Activated B cell treated with CpG ODN at 0.5 μM for 24 hours (primary cell): ENCODE data around the gene ANO1. TPM values are rescaled to one million over a fixed set of nuclear protein-coding genes. Genes with fewer than 3 reads are reported as not detected.

Experiments used
- ATAC-seq: fragments of 200-7000 bp; cut with Tn5 transposase; one replicate; pipeline ENCODE4 v1.10.0; 2021; ENCODE audit warnings: low read depth, mild to moderate bottlenecking, moderate library complexity
- CTCF ChIA-PET: fragments of 350-600 bp; sonication (Branson Sonifier 250); formaldehyde crosslinking; loops from one replicate; lab custom pipeline; 2021; ENCODE audit warnings: antibody characterized with exemption; lab: Charles Lee
- POLR2A ChIA-PET: fragments of 350-600 bp; sonication (Branson Sonifier 250); formaldehyde crosslinking; loops from one replicate; lab custom pipeline; 2021; ENCODE audit warnings: antibody characterized with exemption; lab: Charles Lee
- DNase-seq: peaks from one replicate; pipeline ENCODE4 v3.0.0; 2022
- H3K27ac Mint-ChIP-seq: one replicate; pipeline ENCODE4 v1.8.0; 2020; ENCODE audit warnings: mixed read lengths
- H3K27me3 Mint-ChIP-seq: one replicate; pipeline ENCODE4 v1.8.0; 2021; ENCODE audit warnings: mixed read lengths
- H3K36me3 Mint-ChIP-seq: one replicate; pipeline ENCODE4 v1.8.0; 2021; ENCODE audit warnings: low read depth, mixed read lengths
- H3K4me1 Mint-ChIP-seq: one replicate; pipeline ENCODE4 v1.8.0; 2021; ENCODE audit warnings: mixed read lengths
- H3K4me3 Mint-ChIP-seq: one replicate; pipeline ENCODE4 v1.8.0; 2020; ENCODE audit warnings: mild to moderate bottlenecking, mixed read lengths
- H3K9me3 Mint-ChIP-seq: one replicate; pipeline ENCODE4 v1.8.0; 2020; ENCODE audit warnings: mixed read lengths
- intact Hi-C: fragments of 100-400 bp; cut with micrococcal nuclease; formaldehyde crosslinking; loops from one replicate; pipeline ENCODE4 v1.15.1; 2024
- total RNA-seq: library from RNA; stranded (reverse); gene quantifications from 2 replicates; pipeline ENCODE4 v1.2.3, GENCODE V29; 2022
- TF ChIP-seq, protein P1 (sequence below): fragments of 200-600 bp; IDR thresholded peaks from one replicate; pipeline ENCODE4 v1.8.0; 2022; ENCODE audit warnings: antibody characterized with exemption, mild to moderate bottlenecking

The ANO1 gene
- total RNA-seq, 1 donor from 2014 or later, result not detected

DNA sequence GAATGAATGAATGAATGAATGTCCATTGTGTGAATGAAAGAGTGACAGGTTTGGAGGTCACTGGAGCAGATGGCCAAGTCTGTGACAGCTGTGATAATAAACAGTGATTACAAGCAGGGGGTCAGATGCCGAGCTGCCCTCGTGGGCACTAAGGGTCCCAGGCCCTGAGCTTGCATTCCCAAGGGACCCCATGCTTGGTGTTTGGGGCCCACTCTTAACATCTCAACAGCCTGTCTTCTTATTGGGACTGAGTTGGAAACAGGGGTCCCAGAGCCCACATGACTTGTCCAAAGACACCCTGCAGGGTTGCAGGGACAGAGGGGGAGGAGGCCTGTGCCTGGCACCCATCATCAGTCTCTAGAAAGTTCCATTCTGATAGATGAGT is 12.0 kb upstream of the ANO1 start:
- H3K27ac Mint-ChIP-seq, result no peak overlapping the region
- no peaks in the 10 kb centered on the region for H3K36me3 Mint-ChIP-seq
- H3K4me3 Mint-ChIP-seq, result no peak overlapping the region
- ATAC-seq (no peak), DNase-seq (no peak)
- TF ChIP-seq, protein P1, sequence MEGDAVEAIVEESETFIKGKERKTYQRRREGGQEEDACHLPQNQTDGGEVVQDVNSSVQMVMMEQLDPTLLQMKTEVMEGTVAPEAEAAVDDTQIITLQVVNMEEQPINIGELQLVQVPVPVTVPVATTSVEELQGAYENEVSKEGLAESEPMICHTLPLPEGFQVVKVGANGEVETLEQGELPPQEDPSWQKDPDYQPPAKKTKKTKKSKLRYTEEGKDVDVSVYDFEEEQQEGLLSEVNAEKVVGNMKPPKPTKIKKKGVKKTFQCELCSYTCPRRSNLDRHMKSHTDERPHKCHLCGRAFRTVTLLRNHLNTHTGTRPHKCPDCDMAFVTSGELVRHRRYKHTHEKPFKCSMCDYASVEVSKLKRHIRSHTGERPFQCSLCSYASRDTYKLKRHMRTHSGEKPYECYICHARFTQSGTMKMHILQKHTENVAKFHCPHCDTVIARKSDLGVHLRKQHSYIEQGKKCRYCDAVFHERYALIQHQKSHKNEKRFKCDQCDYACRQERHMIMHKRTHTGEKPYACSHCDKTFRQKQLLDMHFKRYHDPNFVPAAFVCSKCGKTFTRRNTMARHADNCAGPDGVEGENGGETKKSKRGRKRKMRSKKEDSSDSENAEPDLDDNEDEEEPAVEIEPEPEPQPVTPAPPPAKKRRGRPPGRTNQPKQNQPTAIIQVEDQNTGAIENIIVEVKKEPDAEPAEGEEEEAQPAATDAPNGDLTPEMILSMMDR, result no peak
- POLR2A ChIA-PET, result no interaction called here
- no peaks in the 10 kb centered on the region for H3K9me3 Mint-ChIP-seq
- no peaks in the 10 kb centered on the region for H3K4me1 Mint-ChIP-seq
- intact Hi-C loops, result no loop called here
- peaks cover 37% of the 10 kb centered on the region for H3K27me3 Mint-ChIP-seq
- CTCF ChIA-PET, result no interaction called here

- Mint-ChIP-seq H3K27me3 (peaks cover 40% of the 10 kb centered on the region), H3K4me3 (no peak overlapping the region)
- CTCF ChIA-PET, result no interaction called here
These were observed 11.5 kb upstream of the ANO1 start for GRCh38 chr11:70066628-70067027.

GRCh38 chr11:70067036-70067435 is 11.1 kb upstream of the ANO1 start:
- ChIA-PET CTCF (no interaction called here), POLR2A (no interaction called here)
- ATAC-seq, result no peak
- no peak for DNase-seq
- TF ChIP-seq, protein P1, result no peak
- H3K9me3 Mint-ChIP-seq, result no peaks in the 10 kb centered on the region
- no peaks in the 10 kb centered on the region for H3K36me3 Mint-ChIP-seq
- no peaks in the 10 kb centered on the region for H3K4me1 Mint-ChIP-seq
- intact Hi-C loops, result no loop called here
- no peak overlapping the region for H3K27ac Mint-ChIP-seq
- H3K4me3 Mint-ChIP-seq, result no peak overlapping the region
- peaks cover 44% of the 10 kb centered on the region for H3K27me3 Mint-ChIP-seq

More at GRCh38 chr11:70066628-70067027, 11.5 kb upstream of the ANO1 start:
- ATAC-seq (no peak), DNase-seq (no peak)
- Mint-ChIP-seq H3K36me3 (no peaks in the 10 kb centered on the region), H3K9me3 (no peaks in the 10 kb centered on the region), H3K4me1 (no peaks in the 10 kb centered on the region), H3K27ac (no peak overlapping the region)
- intact Hi-C loops, result no loop called here
- POLR2A ChIA-PET, result no interaction called here
- TF ChIP-seq, protein P1, result no peak

GRCh38 chr11:70067591-70068341 is 10.4 kb upstream of the ANO1 start:
- intact Hi-C loops, result no loop called here
- TF ChIP-seq, protein P1, result no peak
- Mint-ChIP-seq H3K4me3 (no peak overlapping the region), H3K4me1 (no peaks in the 10 kb centered on the region), H3K36me3 (no peaks in the 10 kb centered on the region), H3K27ac (no peak overlapping the region), H3K27me3 (peaks cover 48% of the 10 kb centered on the region), H3K9me3 (no peaks in the 10 kb centered on the region)
- CTCF ChIA-PET, result no interaction called here
- ATAC-seq, result no peak
- no peak for DNase-seq
- POLR2A ChIA-PET, result no interaction called here

GRCh38 chr11:70068345-70068744 is 9.8 kb upstream of the ANO1 start:
- H3K36me3 Mint-ChIP-seq, result no peaks in the 10 kb centered on the region
- CTCF ChIA-PET, result no interaction called here
- ATAC-seq, result no peak
- POLR2A ChIA-PET, result no interaction called here
- H3K4me3 Mint-ChIP-seq, result no peak overlapping the region
- no peak for DNase-seq
- no peak overlapping the region for H3K27ac Mint-ChIP-seq
- TF ChIP-seq, protein P1, result no peak
- peaks cover 54% of the 10 kb centered on the region for H3K27me3 Mint-ChIP-seq
- no peaks in the 10 kb centered on the region for H3K9me3 Mint-ChIP-seq
- no peaks in the 10 kb centered on the region for H3K4me1 Mint-ChIP-seq
- intact Hi-C loops, result no loop called here
